K562 (cell line): Measurements from ENCODE around the gene DPM2. TPM values are rescaled to one million over a fixed set of nuclear protein-coding genes. Genes with fewer than 3 reads are reported as not detected.

ENCODE experiments used
- ATAC-seq: fragments of 200-7000 bp; cut with Tn5 transposase; 3 replicates; pipeline ENCODE4 v1.9.1; 2020; ENCODE audit warnings: moderate library complexity
- BruUV-seq: library from RNA; stranded (reverse); fragments of 400-500 nt; replicated peaks from 2 replicates; lab custom pipeline; 2021; lab: Mats Ljungman, UMichigan
- CTCF ChIA-PET: fragments of 300-600 bp; formaldehyde crosslinking; extraction: SDS; loops from one replicate; lab custom pipeline; 2021; ENCODE audit warnings: low intra/inter-chr PET ratio; lab: Yijun Ruan, JAX
- POLR2A ChIA-PET: fragments of 300-600, 350-650 bp; sonication (Branson Sonifier 250); formaldehyde crosslinking; extraction: SDS; loops from one replicate; lab custom pipeline; 2021; ENCODE audit warnings: antibody characterized with exemption, inconsistent platforms; lab: Yijun Ruan, JAX
- DNase-seq, 4 experiments: peaks; one replicate each; pipeline versions ENCODE4 v3.0.0 to v3.0.0-alpha.2; 2011 to 2018; ENCODE audit warnings: low spot score in 3 of 4, mixed read lengths in 3 of 4; ENCODE audit errors: extremely low read depth in 1 of 4
- FAIRE-seq: peaks from 2 replicates; lab custom pipeline; 2011; peaks lifted over from hg19 to GRCh38; lab: Jason Lieb, UNC
- H2AFZ ChIP-seq: 2 replicates; pipeline ENCODE4 v1.6.0; 2011; ENCODE audit warnings: low read depth, low read length, control low read depth, inconsistent platforms
- H3K27ac ChIP-seq: fragments of 200-600 bp; 3 replicates; pipeline ENCODE4 v1.8.0; 2011; ENCODE audit warnings: low read depth, mild to moderate bottlenecking, control low read depth, inconsistent platforms, low read length, moderate library complexity, mixed read lengths; ENCODE audit errors: extremely low read depth
- H3K27me3 ChIP-seq, 2 experiments: fragments of 300-600 bp in 1 of 2; 2 replicates in 1 of 2; 3 replicates in 1 of 2; pipeline versions ENCODE4 v1.6.0 to v1.8.0; 2011; ENCODE audit warnings: inconsistent platforms in 2 of 2, low read length in 2 of 2, mild to moderate bottlenecking in 1 of 2, mixed read lengths in 1 of 2, moderate library complexity in 1 of 2; ENCODE audit not compliant: control insufficient read depth in 2 of 2, insufficient read depth in 2 of 2
- H3K36me3 ChIP-seq: fragments of 300-600 bp; 3 replicates; pipeline ENCODE4 v1.8.0; 2011; ENCODE audit warnings: mild to moderate bottlenecking, low read length, inconsistent platforms; ENCODE audit not compliant: control insufficient read depth, insufficient read depth
- H3K4me1 ChIP-seq, 2 experiments: fragments of 200-600 bp in 1 of 2; replicated peaks in 1 of 2; 2 replicates in 1 of 2; 3 replicates in 1 of 2; pipeline versions ENCODE4 v1.5.1 to v1.8.0; 2011; ENCODE audit warnings: inconsistent platforms in 2 of 2, low read length in 2 of 2, mild to moderate bottlenecking in 1 of 2, mixed read lengths in 1 of 2, moderate library complexity in 1 of 2; ENCODE audit not compliant: control insufficient read depth in 2 of 2, insufficient read depth in 2 of 2
- H3K4me2 ChIP-seq: 2 replicates; pipeline ENCODE4 v1.6.1; 2011; ENCODE audit warnings: low read length, control low read depth, inconsistent platforms, mixed read lengths; ENCODE audit not compliant: insufficient read depth
- H3K4me3 ChIP-seq: fragments of 200-600 bp; sonication (generic), shearing (Covaris generic); 2 replicates; pipeline ENCODE4 v1.5.1; 2016; ENCODE audit warnings: control low read depth, inconsistent platforms
- H3K79me2 ChIP-seq: fragments of 200-600 bp; 3 replicates; pipeline ENCODE4 v1.8.0; 2011; ENCODE audit warnings: low read length, inconsistent platforms; ENCODE audit not compliant: control insufficient read depth, insufficient read depth
- H3K9ac ChIP-seq, 2 experiments: 2 replicates each; pipeline versions ENCODE4 v1.6.0 to v1.6.1; 2011; ENCODE audit warnings: low read depth in 2 of 2, low read length in 2 of 2, control low read depth in 1 of 2, inconsistent platforms in 1 of 2, mild to moderate bottlenecking in 1 of 2, mixed read lengths in 1 of 2; ENCODE audit not compliant: insufficient read depth in 1 of 2
- H3K9me1 ChIP-seq: one replicate; pipeline ENCODE4 v1.6.0; 2011; ENCODE audit warnings: inconsistent platforms, mild to moderate bottlenecking, low read length, moderate library complexity; ENCODE audit not compliant: control insufficient read depth, insufficient read depth
- H3K9me3 ChIP-seq: replicated peaks from 2 replicates; pipeline ENCODE4 v1.5.1; 2011; ENCODE audit warnings: low read depth, low read length, inconsistent platforms; ENCODE audit not compliant: control insufficient read depth, insufficient read depth
- H4K20me1 ChIP-seq: replicated peaks from 2 replicates; pipeline ENCODE4 v1.6.1; 2011; ENCODE audit warnings: low read length, inconsistent platforms, mixed read lengths; ENCODE audit not compliant: control insufficient read depth, insufficient read depth
- CUX1 ChIP-seq: fragments of 200-800 bp; sonication (Bioruptor generic); IDR thresholded peaks from 2 replicates; pipeline ENCODE4 v1.6.1; 2016; ENCODE audit warnings: missing genetic modification characterization, missing compliant biosample characterization
- PATZ1 ChIP-seq: fragments of 250-450 bp; sonication (Bioruptor Pico); IDR thresholded peaks from 2 replicates; pipeline ENCODE4 v1.5.0; 2020; ENCODE audit warnings: mild to moderate bottlenecking, borderline replicate concordance
- POLR2G ChIP-seq: fragments of 200-400 bp; formaldehyde crosslinking; IDR thresholded peaks from 2 replicates; pipeline ENCODE4 v1.6.1; 2017; ENCODE audit warnings: low read depth, mild to moderate bottlenecking, antibody characterized with exemption, low read length, moderate library complexity
- WGBS: fragments of 100-300 bp; shearing (Covaris generic); methylation state at CpG from one replicate; pipeline ENCODE4 v1.1.6; 2016; ENCODE audit warnings: low coverage, mixed read lengths; ENCODE audit not compliant: insufficient coverage; ENCODE audit errors: missing lambda C conversion rate; 5-methylcytosine and 5-hydroxymethylcytosine counted together
- in situ Hi-C: fragments of 300-500 bp; cut with MboI; formaldehyde crosslinking; loops from 4 replicates; pipeline ENCODE4 v1.15.0; 2018; ENCODE audit warnings: inconsistent platforms, mixed read lengths
- intact Hi-C: fragments of 100-400 bp; cut with micrococcal nuclease; formaldehyde crosslinking; loops from 2 replicates; pipeline ENCODE4 v1.14.2; 2022
- polyA plus RNA-seq, 8 experiments: library from polyadenylated mRNA; depleted of rRNA in 4 of 8; stranded (reverse) in 5 of 8; unstranded in 3 of 8; fragments of >200 nt; fragmentation: Nextera tagmentation in 2 of 8; fragmentation: Illumina TruSeq in 1 of 8; extraction: Ambion mirVana in 2 of 8; extraction: Trizol in 1 of 8; gene quantifications; 2 replicates each; pipeline versions ENCODE4 v1.2.1 to v1.2.3, GENCODE V29; 2011 to 2014; ENCODE audit warnings: inconsistent platforms in 1 of 8, missing spikeins in 1 of 8
- total RNA-seq, 7 experiments: library from RNA; depleted of rRNA in 6 of 7; stranded (reverse); fragments of >200 nt in 6 of 7; fragmentation: Illumina TruSeq in 2 of 7; extraction: Trizol in 2 of 7; gene quantifications; 2 replicates each; pipeline versions ENCODE4 v1.2.1 to v1.2.3, GENCODE V29; 2011 to 2021; ENCODE audit warnings: low replicate concordance in 1 of 7

DPM2 gene
- total and polyA plus RNA-seq, 9 of the 15 experiments (the other 6 are each of a cell fraction or from before 2014, with no cell fraction given), result 43.5 to 126 (median 71.1) TPM

- no TSS peak for BruUV-seq
- in situ Hi-C loops, result loop anchor here (5.0 kb wide), 2 partner anchors 96 to 181 kb away; no protein-coding TSS in a partner anchor
Measured at GRCh38 chr9:127936347-127936852, 1.3 kb downstream of the DPM2 start.

More at GRCh38 chr9:127936347-127936852, 1.3 kb downstream of the DPM2 start:
- 20% methylated on average over 14 of the region's 14 CpGs for WGBS
- FAIRE-seq, result no peak
- H3K36me3 ChIP-seq, result peaks cover 27% of the 10 kb centered on the region; the same call in 2 of the 3 replicates
- intact Hi-C loops, result no loop called here
- peaks cover 18% of the 10 kb centered on the region; the same call in 1 of the 2 replicates for H4K20me1 ChIP-seq
- no peak overlapping the region for H2AFZ ChIP-seq
- CTCF ChIA-PET, result no interaction called here
- peak overlapping the region; percentile 70 for H3K4me3 ChIP-seq
- peak overlapping the region; percentile 88 for H3K27ac ChIP-seq
- no peak for DNase-seq
- H3K9me1 ChIP-seq, result peaks cover 3% of the 10 kb centered on the region
- H3K4me2 ChIP-seq, result peak overlapping the region; percentile 97
- peaks cover 62 to 82% of the 10 kb centered on the region in 2 experiments for H3K4me1 ChIP-seq
- peak overlapping the region; percentile 89 to 96 for H3K9ac ChIP-seq
- ATAC-seq, result no peak
- TF ChIP-seq CUX1 (CRISPR knock-in tag), result no peak
- no peak for TF ChIP-seq PATZ1
- 0 out of 2 replicates have a peak, but pooled peaks have one; percentile 16 for TF ChIP-seq POLR2G
- POLR2A ChIA-PET, result interaction anchor here (1.0 to 1.6 kb wide), 2 partner anchors 24 to 158 kb away, joined by 4 to 6 read pairs; no protein-coding TSS in a partner anchor
- peaks cover 45% of the 10 kb centered on the region for H3K79me2 ChIP-seq
- no peaks in the 10 kb centered on the region for H3K9me3 ChIP-seq
- no peaks in the 10 kb centered on the region for H3K27me3 ChIP-seq
